Measurements from ENCODE around the gene OR4N2. TPM values are rescaled to one million over a fixed set of nuclear protein-coding genes. Genes with fewer than 3 reads are reported as not detected.
"Not testable (repeated sequence)": the region's sequence is repeated elsewhere in the genome, so short reads cannot be mapped to it uniquely, and the experiment has no call there.

OR4N2 gene
- polyA plus RNA-seq, 1 donor = not detected

- DNase-seq = not testable (repeated sequence)
Observed at GRCh38 chr14:19834203-19834848, 30.8 kb downstream of the OR4N2 start.

DNA sequence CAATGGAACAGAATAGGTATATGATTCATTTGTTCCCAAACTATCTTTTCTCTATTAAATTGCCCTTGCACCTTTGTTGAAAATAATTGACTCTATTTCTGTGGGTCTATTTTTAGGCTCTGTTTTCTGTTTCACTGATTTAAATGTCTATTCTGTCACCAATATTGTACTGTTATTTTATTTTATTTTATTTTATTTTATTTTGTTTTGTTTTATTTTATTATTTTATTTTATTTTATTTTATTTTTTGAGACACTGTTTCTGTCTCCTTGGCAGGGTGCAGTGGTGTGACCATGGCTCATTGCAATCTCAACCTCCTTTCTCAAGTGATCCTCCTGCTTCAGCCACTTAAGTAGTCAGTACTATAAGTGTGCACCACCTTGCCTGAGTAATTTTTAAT, 34.9 kb downstream of the OR4N2 start:
- no peak for DNase-seq

GRCh38 chr14:19851365-19851764, 47.8 kb downstream of the OR4N2 start:
- no peak for DNase-seq

GRCh38 chr14:19866061-19866669, 62.6 kb downstream of the OR4N2 start:
- DNase-seq = not testable (repeated sequence)

DNA sequence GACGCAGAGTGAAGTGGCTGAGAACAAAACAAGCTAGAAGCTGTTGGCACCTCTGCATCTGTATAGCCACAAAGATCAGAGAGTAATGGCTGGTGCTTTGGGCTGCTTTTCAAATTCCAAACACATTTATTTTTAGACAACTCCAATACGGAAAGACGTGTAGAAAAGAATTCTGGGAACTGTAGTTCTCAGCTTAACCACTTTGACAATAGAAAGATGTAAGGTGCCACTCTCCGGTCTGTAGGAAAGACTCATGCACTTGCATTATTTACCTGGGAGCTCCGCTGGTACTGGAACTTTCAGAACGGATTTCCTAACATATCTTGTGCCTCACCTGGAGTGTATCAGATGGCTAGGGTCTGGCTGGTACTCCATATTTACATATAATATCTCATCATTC, 69.6 kb downstream of the OR4N2 start:
- DNase-seq = no peak

GRCh38 chr14:19874842-19875241, 71.3 kb downstream of the OR4N2 start, which contains the start of gene OR4K2:
OR4K2 (plus strand) TSS chr14:19875142; CDS start chr14:19876268, 1,126 bp downstream.
- no peak for DNase-seq

DNA sequence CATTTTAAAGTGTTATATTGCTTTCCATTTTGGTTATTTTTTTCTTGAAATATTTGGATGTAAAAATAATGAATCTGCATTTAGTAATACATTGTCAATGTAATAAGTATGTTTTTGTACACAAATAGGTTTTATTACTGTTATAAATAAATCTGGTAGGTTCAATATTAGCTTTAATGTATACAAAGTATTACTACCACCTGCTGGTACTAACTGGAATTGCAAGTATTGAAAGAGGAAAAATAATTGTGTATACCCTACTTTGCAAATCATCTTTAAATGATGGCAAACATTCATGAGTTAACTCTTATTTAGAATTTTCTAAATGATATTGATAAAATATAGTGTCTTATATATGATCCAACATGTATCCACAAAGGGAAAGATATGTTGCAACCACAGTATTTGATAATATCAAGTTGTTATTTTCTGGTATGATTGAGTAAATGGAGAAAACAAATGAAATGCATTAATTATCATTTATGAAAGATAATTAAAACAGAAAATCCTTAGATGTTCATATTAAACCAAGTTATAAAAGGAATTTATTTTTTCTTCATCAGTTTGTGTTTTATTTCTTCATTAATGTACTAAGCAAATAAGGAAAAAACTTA, 74.6 kb downstream of the OR4N2 start:
- DNase-seq = no peak

Other genes starting within 250 kb of the OR4N2 start
- gene OR11H2, start 89.9 kb upstream of the OR4N2 start, polyA plus RNA-seq (ENCODE audit: insufficient read length) = not detected
- not detected for gene OR4Q3, start 60.2 kb upstream of the OR4N2 start, polyA plus RNA-seq (ENCODE audit: insufficient read length)
- gene OR4M1, start 30.3 kb upstream of the OR4N2 start, polyA plus RNA-seq (ENCODE audit: insufficient read length) = not detected
- not detected for gene OR4K2, start 71.4 kb downstream of the OR4N2 start, polyA plus RNA-seq (ENCODE audit: insufficient read length)
- not detected for gene OR4K5, start 116.8 kb downstream of the OR4N2 start, polyA plus RNA-seq (ENCODE audit: insufficient read length)
- gene OR4K1, start 127.1 kb downstream of the OR4N2 start, polyA plus RNA-seq (ENCODE audit: insufficient read length) = not detected
- gene OR4K15, start 171.8 kb downstream of the OR4N2 start, polyA plus RNA-seq (ENCODE audit: insufficient read length) = not detected
- gene OR4Q2, start 198.4 kb downstream of the OR4N2 start, polyA plus RNA-seq (ENCODE audit: insufficient read length) = not detected
- gene OR4K14, start 215.5 kb downstream of the OR4N2 start, polyA plus RNA-seq (ENCODE audit: insufficient read length) = not detected
- not detected for gene OR4K13, start 232.3 kb downstream of the OR4N2 start, polyA plus RNA-seq (ENCODE audit: insufficient read length)

All from hindlimb muscle (tissue), 1 donor.